GM12892 (cell line): ENCODE measurements around the gene DMP1. TPM values are rescaled to one million over a fixed set of nuclear protein-coding genes. Genes with fewer than 3 reads are reported as not detected.

ENCODE experiments used
- DNase-seq: peaks from one replicate; pipeline ENCODE4 v3.0.0; 2011; ENCODE audit not compliant: insufficient read length
- FAIRE-seq: peaks from 2 replicates; lab custom pipeline; 2011; peaks lifted over from hg19 to GRCh38; lab: Jason Lieb, UNC
- POLR2A ChIP-seq: IDR thresholded peaks from 2 replicates; pipeline ENCODE4 v1.6.1; 2011; ENCODE audit warnings: low read depth, low read length, control low read depth
- POLR2AphosphoS5 ChIP-seq: IDR thresholded peaks from 2 replicates; pipeline ENCODE4 v1.6.1; 2011; ENCODE audit warnings: low read depth, low read length, control low read depth
- TAF1 ChIP-seq: IDR thresholded peaks from 2 replicates; pipeline ENCODE4 v1.6.1; 2011; ENCODE audit warnings: low read depth, mild to moderate bottlenecking, control low read depth, low read length, borderline replicate concordance
- polyA plus RNA-seq: library from polyadenylated mRNA; unstranded; fragments of >200 nt; gene quantifications from one replicate; pipeline ENCODE4 v1.2.1, GENCODE V29; 2012; ENCODE audit warnings: missing spikeins, inconsistent platforms; ENCODE audit not compliant: missing spikeins

The DMP1 gene, protein sequence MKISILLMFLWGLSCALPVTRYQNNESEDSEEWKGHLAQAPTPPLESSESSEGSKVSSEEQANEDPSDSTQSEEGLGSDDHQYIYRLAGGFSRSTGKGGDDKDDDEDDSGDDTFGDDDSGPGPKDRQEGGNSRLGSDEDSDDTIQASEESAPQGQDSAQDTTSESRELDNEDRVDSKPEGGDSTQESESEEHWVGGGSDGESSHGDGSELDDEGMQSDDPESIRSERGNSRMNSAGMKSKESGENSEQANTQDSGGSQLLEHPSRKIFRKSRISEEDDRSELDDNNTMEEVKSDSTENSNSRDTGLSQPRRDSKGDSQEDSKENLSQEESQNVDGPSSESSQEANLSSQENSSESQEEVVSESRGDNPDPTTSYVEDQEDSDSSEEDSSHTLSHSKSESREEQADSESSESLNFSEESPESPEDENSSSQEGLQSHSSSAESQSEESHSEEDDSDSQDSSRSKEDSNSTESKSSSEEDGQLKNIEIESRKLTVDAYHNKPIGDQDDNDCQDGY
- polyA plus RNA-seq, result not detected

DNA sequence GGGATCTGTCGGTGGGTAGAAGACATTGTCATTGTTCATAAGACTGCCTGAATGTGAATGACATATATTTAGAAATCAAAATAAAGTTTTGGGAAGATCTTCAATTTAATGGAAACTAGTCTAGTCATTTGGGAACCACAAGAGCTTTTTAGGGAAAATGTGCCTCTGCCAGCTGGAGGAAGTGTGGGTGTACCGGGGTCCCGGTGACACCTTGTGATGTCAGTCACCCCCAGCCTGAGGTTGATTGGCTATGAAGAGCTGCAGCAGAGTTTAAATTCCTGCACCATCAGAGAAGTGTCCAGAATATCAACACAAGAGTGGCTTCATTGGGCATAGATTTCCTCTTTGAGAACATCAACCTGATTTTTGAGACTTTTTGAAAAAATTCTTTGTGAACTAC is at the start of gene DMP1:
Gene DMP1 (plus strand): TSS at position 301 of the 400 bp plus-strand sequence. CDS start 6,213 bp downstream, outside the sequence.
- TF ChIP-seq POLR2AphosphoS5 (no peak), TAF1 (no peak), POLR2A (no peak)
- DNase-seq (no peak), FAIRE-seq (no peak)

DNA sequence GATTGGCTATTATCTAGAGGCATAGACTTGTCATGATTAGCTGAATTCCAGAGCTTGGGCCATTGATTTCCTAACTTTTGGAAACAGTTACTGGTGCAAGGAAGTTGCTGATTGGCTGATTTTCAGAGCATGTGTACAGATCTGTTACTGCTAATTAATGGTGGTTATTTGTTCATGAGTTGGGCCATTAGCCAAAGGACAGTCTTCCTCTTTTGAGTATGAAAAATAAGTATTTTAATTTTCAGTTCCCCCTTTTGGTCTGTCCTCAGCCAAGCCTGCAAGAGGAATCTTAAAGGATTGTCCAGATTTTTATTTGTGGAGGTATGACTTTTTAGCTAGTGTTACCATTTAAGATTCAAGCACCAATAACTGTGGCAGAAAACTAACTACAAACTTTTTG is 48.7 kb upstream of the DMP1 start:
- DNase-seq (no peak), FAIRE-seq (no peak)
- TF ChIP-seq POLR2A, result no peak
- TF ChIP-seq POLR2AphosphoS5, result no peak
- no peak for TF ChIP-seq TAF1

- FAIRE-seq (no peak), DNase-seq (no peak)
- no peak for TF ChIP-seq TAF1
- no peak for TF ChIP-seq POLR2A
- TF ChIP-seq POLR2AphosphoS5, result no peak
Observed at GRCh38 chr4:87608229-87608628, 41.9 kb upstream of the DMP1 start, which contains the start of gene DSPP. DSPP (plus strand) TSS chr4:87608529; CDS start chr4:87610909, 2,380 bp downstream.

GRCh38 chr4:87614292-87614890 is 35.7 kb upstream of the DMP1 start:
- FAIRE-seq, result no peak
- no peak for TF ChIP-seq POLR2AphosphoS5
- no peak for TF ChIP-seq POLR2A
- no peak for TF ChIP-seq TAF1
- DNase-seq, result no peak

GRCh38 chr4:87616268-87616667 is 33.8 kb upstream of the DMP1 start:
- TF ChIP-seq POLR2AphosphoS5 (no peak), TAF1 (no peak), POLR2A (no peak)
- FAIRE-seq (no peak), DNase-seq (no peak)

DNA sequence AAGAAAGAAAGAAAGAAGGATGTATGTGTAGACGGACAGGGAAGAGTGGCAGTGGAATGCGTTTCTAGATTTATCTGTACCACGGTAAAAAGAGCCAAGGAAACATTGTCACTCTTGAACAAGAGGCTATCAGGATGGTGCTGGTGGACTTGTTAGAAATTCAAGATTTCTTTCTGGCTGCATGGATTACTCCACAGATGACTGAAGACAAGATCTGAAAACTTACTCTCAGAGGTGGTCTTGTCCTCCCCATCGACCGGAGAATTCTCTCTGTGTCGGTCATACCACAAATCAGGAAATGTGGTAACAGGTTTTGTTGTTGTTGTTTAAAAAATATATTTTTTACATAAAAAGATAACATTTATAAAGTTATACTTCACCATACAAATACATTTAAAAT is 30.0 kb upstream of the DMP1 start:
- FAIRE-seq, result no peak
- no peak for DNase-seq
- TF ChIP-seq TAF1 (no peak), POLR2A (no peak), POLR2AphosphoS5 (no peak)

DNA sequence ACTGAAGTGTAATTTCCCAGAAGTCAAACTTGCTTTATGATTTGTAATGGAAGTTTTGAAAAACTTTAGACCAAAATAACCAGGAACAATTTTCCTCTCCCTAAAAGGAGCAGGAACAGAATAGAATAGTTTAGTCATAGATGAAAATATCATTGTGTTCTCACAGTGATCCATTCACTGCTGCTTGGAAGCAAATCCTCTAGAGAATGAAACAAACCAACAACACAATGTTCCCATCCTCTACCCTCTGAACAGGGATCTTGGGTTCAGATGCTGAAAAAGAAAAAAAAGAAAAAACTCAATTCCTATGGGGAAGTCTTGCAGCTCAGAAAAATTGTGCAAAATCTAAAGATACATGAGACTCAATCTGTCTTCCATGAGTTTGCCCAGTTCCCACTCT is 29.6 kb upstream of the DMP1 start:
- TF ChIP-seq TAF1, result no peak
- TF ChIP-seq POLR2A, result no peak
- no peak for TF ChIP-seq POLR2AphosphoS5
- no peak for DNase-seq
- FAIRE-seq, result no peak

DNA sequence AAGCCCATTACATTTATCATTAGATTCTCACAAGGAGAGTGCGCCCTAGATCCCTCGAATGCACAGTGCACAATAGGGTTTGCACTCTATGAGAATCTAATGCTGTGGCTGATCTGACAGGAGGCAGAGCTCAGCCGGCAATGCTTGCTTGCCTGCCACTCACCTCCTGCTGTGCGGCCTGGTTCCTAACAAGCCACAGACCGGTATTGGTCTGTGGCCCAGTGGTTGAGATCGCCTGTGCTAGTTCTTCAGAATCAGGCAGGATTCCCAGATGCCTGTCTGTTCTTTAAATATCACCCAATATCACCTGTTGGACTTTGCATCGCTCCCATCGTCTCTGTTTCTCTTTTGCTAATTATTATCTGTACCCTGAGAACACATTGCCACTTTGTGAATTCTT is 27.8 kb upstream of the DMP1 start:
- FAIRE-seq (no peak), DNase-seq (no peak)
- TF ChIP-seq POLR2AphosphoS5 (no peak), POLR2A (no peak), TAF1 (no peak)

- no peak for TF ChIP-seq TAF1
- TF ChIP-seq POLR2AphosphoS5, result no peak
- TF ChIP-seq POLR2A, result no peak
- no peak for DNase-seq
- no peak for FAIRE-seq
Observed at GRCh38 chr4:87624698-87625097, 25.4 kb upstream of the DMP1 start.

- DNase-seq (no peak), FAIRE-seq (no peak)
- no peak for TF ChIP-seq POLR2AphosphoS5
- TF ChIP-seq POLR2A, result no peak
- TF ChIP-seq TAF1, result no peak
Observed at GRCh38 chr4:87631668-87632067, 18.4 kb upstream of the DMP1 start.

DNA sequence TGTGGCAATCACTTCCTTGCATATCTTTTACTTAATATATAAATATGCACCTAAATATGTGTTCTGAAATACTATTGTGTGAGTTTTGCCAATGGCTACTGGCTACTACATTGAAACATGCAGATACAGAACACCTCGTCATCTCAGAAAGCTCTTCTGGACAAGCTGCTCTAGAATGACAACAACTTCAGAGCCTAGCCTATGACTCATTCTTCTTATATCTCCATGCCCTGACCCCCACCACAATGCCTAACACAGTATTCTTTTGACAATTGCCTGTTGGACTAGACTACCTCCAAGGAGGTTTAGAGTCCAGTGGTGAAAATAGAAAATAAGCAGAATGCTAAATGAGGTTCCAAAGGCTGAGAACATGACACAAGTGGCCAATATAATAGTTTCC is 17.6 kb upstream of the DMP1 start:
- FAIRE-seq (no peak), DNase-seq (no peak)

DNA sequence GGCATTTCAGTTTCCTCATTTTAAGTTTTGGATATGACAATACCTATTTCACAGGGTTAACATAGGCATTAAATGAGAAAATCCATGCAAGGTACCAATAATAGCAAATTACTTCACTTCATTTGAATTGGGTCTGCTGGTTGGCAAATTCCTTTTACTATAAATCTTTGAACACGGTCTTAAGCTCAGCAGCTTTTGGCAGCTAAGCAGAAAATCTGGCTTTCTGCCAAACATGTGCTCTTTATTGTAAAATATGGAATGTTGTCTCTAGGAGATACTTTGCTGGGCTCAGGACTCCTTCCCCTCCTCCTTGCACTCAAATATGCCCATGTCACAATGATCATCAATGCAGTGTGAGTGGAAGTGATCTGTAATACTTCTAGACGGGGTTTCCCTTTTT is 16.8 kb upstream of the DMP1 start:
- no peak for TF ChIP-seq POLR2A
- no peak for TF ChIP-seq POLR2AphosphoS5
- no peak for TF ChIP-seq TAF1
- no peak for FAIRE-seq
- DNase-seq, result no peak

More for the DNA sequence above, 17.6 kb upstream of the DMP1 start:
- TF ChIP-seq POLR2A, result no peak
